Neural cell (in vitro differentiated cells): Measurements from ENCODE around the gene PRPF40B. TPM values are rescaled to one million over a fixed set of nuclear protein-coding genes. Genes with fewer than 3 reads are reported as not detected.

Source experiments
- H2AFZ ChIP-seq: fragments of 200-600, 300-800 bp; sonication (generic), shearing (Covaris generic); 2 replicates; pipeline ENCODE4 v1.6.0; 2014; ENCODE audit warnings: low read depth, mild to moderate bottlenecking, antibody characterized with exemption, low read length, moderate library complexity
- H3F3A ChIP-seq: fragments of 200-600 bp; shearing (Covaris generic); 2 replicates; pipeline ENCODE4 v1.6.1; 2016; ENCODE audit warnings: mild to moderate bottlenecking, moderate library complexity, mixed read lengths, antibody characterized with exemption, low read length; ENCODE audit not compliant: insufficient read depth, poor library complexity, severe bottlenecking
- H3K27ac ChIP-seq: fragments of 200-600, 300-800 bp; sonication (generic), shearing (Covaris generic); 2 replicates; pipeline ENCODE4 v1.5.1; 2014; ENCODE audit warnings: mild to moderate bottlenecking, low read length, moderate library complexity
- H3K27me3 ChIP-seq: fragments of 300-800, 200-600 bp; sonication (generic), shearing (Covaris generic); 2 replicates; pipeline ENCODE4 v1.6.0; 2014; ENCODE audit warnings: mild to moderate bottlenecking, low read depth, low read length, moderate library complexity; ENCODE audit not compliant: insufficient read depth
- H3K36me3 ChIP-seq: fragments of 300-800, 200-600 bp; sonication (generic), shearing (Covaris generic); 2 replicates; pipeline ENCODE4 v1.5.1; 2014; ENCODE audit warnings: mild to moderate bottlenecking, antibody characterized with exemption, low read length, moderate library complexity; ENCODE audit not compliant: insufficient read depth
- H3K4me2 ChIP-seq: fragments of 300-800, 200-600 bp; sonication (generic), shearing (Covaris generic); 2 replicates; pipeline ENCODE4 v1.6.0; 2014; ENCODE audit warnings: mild to moderate bottlenecking, low read length
- H3K4me3 ChIP-seq: fragments of 300-800, 200-600 bp; sonication (generic), shearing (Covaris generic); 2 replicates; pipeline ENCODE4 v1.5.1; 2014; ENCODE audit warnings: mild to moderate bottlenecking, low read length, moderate library complexity
- H3K79me2 ChIP-seq: fragments of 200-600 bp; shearing (Covaris generic); replicated peaks from 2 replicates; pipeline ENCODE4 v1.6.0; 2014; ENCODE audit warnings: mild to moderate bottlenecking, low read length, moderate library complexity; ENCODE audit not compliant: insufficient read depth
- H3K9ac ChIP-seq: fragments of 300-800, 200-600 bp; sonication (generic), shearing (Covaris generic); 2 replicates; pipeline ENCODE4 v1.6.1; 2016; ENCODE audit warnings: mild to moderate bottlenecking, low read length, mixed read lengths
- H3K9me2 ChIP-seq: fragments of 200-600 bp; shearing (Covaris generic); 2 replicates; pipeline ENCODE4 v1.6.1; 2016; ENCODE audit warnings: mild to moderate bottlenecking, low read length, mixed read lengths; ENCODE audit not compliant: insufficient read depth
- H3K9me3 ChIP-seq: fragments of 200-600, 300-800 bp; sonication (generic), shearing (Covaris generic); 2 replicates; pipeline ENCODE4 v1.6.1; 2016; ENCODE audit warnings: mild to moderate bottlenecking, mixed run types, low read length, moderate library complexity, mixed read lengths
- H4K20me1 ChIP-seq: fragments of 200-600 bp; shearing (Covaris generic); 2 replicates; pipeline ENCODE4 v1.6.1; 2016; ENCODE audit warnings: mild to moderate bottlenecking, mixed run types; ENCODE audit not compliant: insufficient read depth
- CTCF ChIP-seq: fragments of 450-650 bp; IDR thresholded peaks from 2 replicates; pipeline ENCODE4 v1.5.1; 2014; ENCODE audit warnings: antibody characterized with exemption, mild to moderate bottlenecking, moderate library complexity; ENCODE audit not compliant: poor library complexity, severe bottlenecking
- EP300 ChIP-seq: fragments of 450-650 bp; conservative IDR thresholded peaks from 2 replicates; pipeline ENCODE4 v1.6.1; 2014; ENCODE audit warnings: antibody characterized with exemption, mild to moderate bottlenecking, moderate library complexity; ENCODE audit not compliant: poor library complexity, severe bottlenecking
- EZH2 ChIP-seq: fragments of 200-600, 300-800 bp; shearing (Covaris generic), sonication (generic); IDR thresholded peaks from 2 replicates; pipeline ENCODE4 v1.6.1; 2014; ENCODE audit warnings: antibody characterized with exemption, low read length, borderline replicate concordance, mild to moderate bottlenecking; ENCODE audit not compliant: insufficient read depth, poor library complexity, severe bottlenecking
- MXI1 ChIP-seq: fragments of 450-650 bp; conservative IDR thresholded peaks from 2 replicates; pipeline ENCODE4 v1.6.1; 2014; ENCODE audit warnings: antibody characterized with exemption, mild to moderate bottlenecking; ENCODE audit not compliant: poor library complexity, severe bottlenecking
- POLR2AphosphoS5 ChIP-seq: IDR thresholded peaks from 2 replicates; pipeline ENCODE4 v1.6.1; 2012
- RAD21 ChIP-seq: fragments of 450-650 bp; conservative IDR thresholded peaks from 2 replicates; pipeline ENCODE4 v1.6.1; 2014; ENCODE audit warnings: antibody characterized with exemption, mild to moderate bottlenecking, moderate library complexity
- REST ChIP-seq: IDR thresholded peaks from 2 replicates; pipeline ENCODE4 v1.6.1; 2012; ENCODE audit warnings: borderline replicate concordance
- SMC3 ChIP-seq: fragments of 450-650 bp; conservative IDR thresholded peaks from 2 replicates; pipeline ENCODE4 v1.6.1; 2014; ENCODE audit warnings: antibody characterized with exemption, mild to moderate bottlenecking, moderate library complexity; ENCODE audit not compliant: poor library complexity
- TAF1 ChIP-seq: IDR thresholded peaks from 2 replicates; pipeline ENCODE4 v1.6.1; 2012; ENCODE audit warnings: low read depth
- polyA plus RNA-seq: library from polyadenylated mRNA; depleted of rRNA; stranded (reverse); fragments of >200 nt; gene quantifications from 2 replicates; pipeline ENCODE4 v1.2.3, GENCODE V29; 2014

PRPF40B gene
- polyA plus RNA-seq, 1 donor from 2014 or later: 42.0 TPM

- Histone ChIP-seq H3K27me3 (no peaks in the 10 kb centered on the region), H3K36me3 (no peaks in the 10 kb centered on the region), H3K79me2 (no peaks in the 10 kb centered on the region), H3K4me3 (no peak overlapping the region), H3K4me2 (no peak overlapping the region), H2AFZ (no peak overlapping the region), H3K9me2 (no peaks in the 10 kb centered on the region), H3K27ac (no peak overlapping the region), H3F3A (no peaks in the 10 kb centered on the region), H4K20me1 (no peaks in the 10 kb centered on the region), H3K9me3 (no peaks in the 10 kb centered on the region), H3K9ac (no peak overlapping the region)
- no peak for TF ChIP-seq REST
- TF ChIP-seq MXI1: no peak
- TF ChIP-seq EZH2: no peak
- TF ChIP-seq EP300: no peak
- no peak for TF ChIP-seq CTCF
- no peak for TF ChIP-seq POLR2AphosphoS5
- TF ChIP-seq SMC3: no peak
- TF ChIP-seq TAF1: no peak
- TF ChIP-seq RAD21: no peak
Observed at GRCh38 chr12:49672301-49673217, 49.2 kb downstream of the PRPF40B start.

- Histone ChIP-seq H3K9me2 (no peaks in the 10 kb centered on the region), H3K36me3 (no peaks in the 10 kb centered on the region), H3K27ac (no peak overlapping the region), H2AFZ (no peak overlapping the region), H3F3A (no peaks in the 10 kb centered on the region), H3K9ac (no peak overlapping the region), H3K27me3 (no peaks in the 10 kb centered on the region), H3K79me2 (no peaks in the 10 kb centered on the region), H3K4me2 (no peak overlapping the region), H3K4me3 (no peak overlapping the region), H3K9me3 (no peaks in the 10 kb centered on the region), H4K20me1 (no peaks in the 10 kb centered on the region)
- TF ChIP-seq RAD21: no peak
- TF ChIP-seq MXI1: no peak
- no peak for TF ChIP-seq SMC3
- TF ChIP-seq TAF1: no peak
- TF ChIP-seq REST: no peak
- no peak for TF ChIP-seq EZH2
- no peak for TF ChIP-seq CTCF
- no peak for TF ChIP-seq EP300
- no peak for TF ChIP-seq POLR2AphosphoS5
Observed at GRCh38 chr12:49673446-49674317, 50.3 kb downstream of the PRPF40B start.
